CD4-positive, alpha-beta T cell treated with Interleukin-4 for 1 hour (primary cell): ENCODE data around the gene CPT1C.

Source experiments
- DNase-seq, 2 donors: peaks; one replicate each; pipeline ENCODE4 v3.0.0-alpha.2; 2020 to 2022

Gene CPT1C

GRCh38 chr19:49662011-49662410 is 28.9 kb upstream of the CPT1C start:
- DNase-seq = no peak

- no peak for DNase-seq
These were observed 27.7 kb upstream of the CPT1C start for GRCh38 chr19:49663224-49663623.

- DNase-seq = peak; percentile 84 to 91
These were observed 26.5 kb upstream of the CPT1C start for GRCh38 chr19:49664171-49665035.

GRCh38 chr19:49665036-49665350 is 25.9 kb upstream of the CPT1C start:
- DNase-seq = no peak

GRCh38 chr19:49665351-49666119 is 25.4 kb upstream of the CPT1C start, which contains the start of the genes BCL2L12 and IRF3:
Gene BCL2L12, plus strand, starts transcription at chr19:49665933. Its CDS starts 760 bp downstream, at chr19:49666693.
Gene IRF3, minus strand, starts transcription at chr19:49665857. Its CDS starts 1,019 bp downstream, at chr19:49664838.
- peak; percentile 99 for DNase-seq

- no peak for DNase-seq
These were observed 24.8 kb upstream of the CPT1C start for GRCh38 chr19:49666120-49666444.

GRCh38 chr19:49667473-49667872 is 23.4 kb upstream of the CPT1C start:
- no peak for DNase-seq

- DNase-seq = no peak
These were observed 21.4 kb upstream of the CPT1C start for GRCh38 chr19:49669516-49669915.

GRCh38 chr19:49672131-49672919 is 18.6 kb upstream of the CPT1C start:
- DNase-seq = peak; percentile 79 to 81

GRCh38 chr19:49676136-49676783 is 14.7 kb upstream of the CPT1C start:
- DNase-seq = no peak

GRCh38 chr19:49676784-49677230 is 14.1 kb upstream of the CPT1C start:
- DNase-seq = peak; percentile 100

- DNase-seq = peak; percentile 56 to 58
These were observed 13.6 kb upstream of the CPT1C start, which contains the start of gene PRMT1 for GRCh38 chr19:49677231-49677900. Gene PRMT1, plus strand, starts transcription at chr19:49677271. Its CDS starts 10 bp downstream, at chr19:49677281.

- DNase-seq = peak; percentile 84 to 87
These were observed 12.8 kb upstream of the CPT1C start for GRCh38 chr19:49677901-49678674.

GRCh38 chr19:49678985-49679770 is 11.7 kb upstream of the CPT1C start:
- DNase-seq = no peak

- DNase-seq = no peak
These were observed 11.0 kb upstream of the CPT1C start for GRCh38 chr19:49679771-49680413.

- DNase-seq = peak; percentile 92
These were observed 10.2 kb upstream of the CPT1C start for GRCh38 chr19:49680421-49681351.

GRCh38 chr19:49681830-49682229 is 9.1 kb upstream of the CPT1C start:
- no peak for DNase-seq

GRCh38 chr19:49682274-49682673 is 8.6 kb upstream of the CPT1C start:
- no peak for DNase-seq
